ENCODE measurements around the gene TRIM46.
"Not testable (repeated sequence)": the region's sequence is repeated elsewhere in the genome, so short reads cannot be mapped to it uniquely, and the experiment has no call there.

The TRIM46 gene

GRCh38 chr1:155136748-155137147 lies 36.9 kb upstream of the TRIM46 start:
- POLR2A ChIA-PET = interaction anchor here (0.7 to 3.8 kb wide), 8 partner anchors 10 to 107 kb away, joined by 3 to 48 read pairs (median 5); partner anchors contain the start of genes EFNA1 and KRTCAP2
- no peak for DNase-seq (ENCODE audit: extremely low spot score)
- CTCF ChIA-PET = interaction anchor here (0.8 to 1.9 kb wide), 4 partner anchors 31 to 51 kb away, joined by 3 to 6 read pairs (median 3); partner anchors contain the start of gene KRTCAP2
- no peak for TF ChIP-seq SP1 (IDR thresholded peaks at IDR 0.05)
- TF ChIP-seq FOXK2 (IDR thresholded peaks at IDR 0.05) = no peak
- TF ChIP-seq HDGF (IDR thresholded peaks at IDR 0.05; ENCODE audit: borderline replicate concordance) = no peak
- TF ChIP-seq BHLHE40 (IDR thresholded peaks at IDR 0.05; ENCODE audit: borderline replicate concordance) = no peak
- TF ChIP-seq ARNT (IDR thresholded peaks at IDR 0.05) = no peak
- no peak for TF ChIP-seq PKNOX1 (IDR thresholded peaks at IDR 0.05)
- TF ChIP-seq FOXA1 (IDR thresholded peaks at IDR 0.05) = no peak
- TF ChIP-seq ELF4 (IDR thresholded peaks at IDR 0.05) = no peak
- TF ChIP-seq TARDBP (IDR thresholded peaks at IDR 0.05) = no peak
- TF ChIP-seq NFRKB (IDR thresholded peaks at IDR 0.05) = no peak
- TF ChIP-seq CTBP1 (IDR thresholded peaks at IDR 0.05; ENCODE audit: borderline replicate concordance) = no peak
- TF ChIP-seq SUZ12 (IDR thresholded peaks at IDR 0.05) = no peak
- TF ChIP-seq FOXM1 (IDR thresholded peaks at IDR 0.05; ENCODE audit: borderline replicate concordance) = no peak
- no peak for TF ChIP-seq LEF1 (IDR thresholded peaks at IDR 0.05; ENCODE audit: borderline replicate concordance)
- TF ChIP-seq L3MBTL2 (conservative IDR thresholded peaks at IDR 0.05) = no peak
- TF ChIP-seq ZNF384 (IDR thresholded peaks at IDR 0.05) = no peak

GRCh38 chr1:155137154-155137949 lies 36.3 kb upstream of the TRIM46 start:
- POLR2A ChIA-PET = interaction anchor here (0.7 to 3.8 kb wide), 8 partner anchors 10 to 107 kb away, joined by 3 to 48 read pairs (median 4); partner anchors contain the start of genes EFNA1 and KRTCAP2
- TF ChIP-seq TARDBP (IDR thresholded peaks at IDR 0.05) = no peak
- TF ChIP-seq BHLHE40 (IDR thresholded peaks at IDR 0.05; ENCODE audit: borderline replicate concordance) = no peak
- TF ChIP-seq FOXK2 (IDR thresholded peaks at IDR 0.05) = no peak
- no peak for TF ChIP-seq L3MBTL2 (conservative IDR thresholded peaks at IDR 0.05)
- no peak for TF ChIP-seq ELF4 (IDR thresholded peaks at IDR 0.05)
- CTCF ChIA-PET = interaction anchor here (0.8 to 1.9 kb wide), 4 partner anchors 30 to 52 kb away, joined by 3 to 6 read pairs (median 3); partner anchors contain the start of gene KRTCAP2
- DNase-seq (ENCODE audit: extremely low spot score) = no peak

- TF ChIP-seq L3MBTL2 (conservative IDR thresholded peaks at IDR 0.05) (0 out of 2 replicates have a peak, but pooled peaks have one; percentile 31), CTBP1 (IDR thresholded peaks at IDR 0.05; ENCODE audit: borderline replicate concordance) (no peak; the same call in 1 of the 2 replicates), SP1 (IDR thresholded peaks at IDR 0.05) (no peak), ELF4 (IDR thresholded peaks at IDR 0.05) (peak; percentile 61)
- CTCF ChIA-PET = interaction anchor here (1.0 to 1.3 kb wide), 2 partner anchors 49 to 79 kb away, joined by 3 to 7 read pairs; no protein-coding TSS in a partner anchor
- POLR2A ChIA-PET = interaction anchor here (0.7 to 1.7 kb wide), 12 partner anchors 10 to 59 kb away, joined by 3 to 16 read pairs (median 4); no protein-coding TSS in a partner anchor
- DNase-seq (ENCODE audit: extremely low spot score) = peak; percentile 88
These were observed 33.6 kb upstream of the TRIM46 start, which contains the start of gene DPM3 for GRCh38 chr1:155139895-155140629. Gene DPM3, minus strand, starts transcription at chr1:155140531. Its CDS starts 291 bp downstream, at chr1:155140240.

GRCh38 chr1:155140630-155140953 lies 33.1 kb upstream of the TRIM46 start:
- CTCF ChIA-PET = interaction anchor here (1.0 to 1.3 kb wide), 2 partner anchors 49 to 79 kb away, joined by 3 to 7 read pairs; no protein-coding TSS in a partner anchor
- TF ChIP-seq ZNF384 (IDR thresholded peaks at IDR 0.05) (0 out of 2 replicates have a peak, but pooled peaks have one; percentile 8), L3MBTL2 (conservative IDR thresholded peaks at IDR 0.05) (no peak; the same call in 1 of the 2 replicates)

GRCh38 chr1:155141749-155142148 lies 31.9 kb upstream of the TRIM46 start:
- POLR2A ChIA-PET = interaction anchor here (2.3 kb wide), 1 partner anchor 31 kb away, joined by 8 read pairs; the partner anchor contains the start of gene KRTCAP2
- TF ChIP-seq SP1 (IDR thresholded peaks at IDR 0.05) (no peak), NFRKB (IDR thresholded peaks at IDR 0.05) (no peak), BHLHE40 (IDR thresholded peaks at IDR 0.05; ENCODE audit: borderline replicate concordance) (no peak), ELF4 (IDR thresholded peaks at IDR 0.05) (no peak), L3MBTL2 (conservative IDR thresholded peaks at IDR 0.05) (no peak), SUZ12 (IDR thresholded peaks at IDR 0.05) (no peak), ZNF384 (IDR thresholded peaks at IDR 0.05) (no peak), ARNT (IDR thresholded peaks at IDR 0.05) (no peak), PKNOX1 (IDR thresholded peaks at IDR 0.05) (no peak), FOXA1 (IDR thresholded peaks at IDR 0.05) (no peak), TARDBP (IDR thresholded peaks at IDR 0.05) (no peak), FOXK2 (IDR thresholded peaks at IDR 0.05) (no peak), HDGF (IDR thresholded peaks at IDR 0.05; ENCODE audit: borderline replicate concordance) (no peak)
- CTCF ChIA-PET = interaction anchor here (0.7 kb wide), 1 partner anchor 31 kb away, joined by 3 read pairs; the partner anchor contains the start of gene KRTCAP2
- DNase-seq (ENCODE audit: extremely low spot score) = no peak

More at GRCh38 chr1:155140630-155140953, 33.1 kb upstream of the TRIM46 start:
- POLR2A ChIA-PET = interaction anchor here (1.0 to 1.7 kb wide), 11 partner anchors 10 to 60 kb away, joined by 3 to 16 read pairs (median 4); no protein-coding TSS in a partner anchor
- no peak for DNase-seq (ENCODE audit: extremely low spot score)

GRCh38 chr1:155145491-155145890 lies 28.2 kb upstream of the TRIM46 start:
- ChIA-PET POLR2A (interaction anchor here (0.5 to 1.9 kb wide), 3 partner anchors 10 to 33 kb away, joined by 3 to 8 read pairs (median 3); partner anchors contain the start of genes KRTCAP2 and SLC50A1), CTCF (interaction anchor here (0.6 to 1.0 kb wide), 4 partner anchors 22 to 667 kb away, joined by 3 read pairs; no protein-coding TSS in a partner anchor)
- TF ChIP-seq TARDBP (IDR thresholded peaks at IDR 0.05) (no peak), SUZ12 (IDR thresholded peaks at IDR 0.05) (no peak), ELF4 (IDR thresholded peaks at IDR 0.05) (no peak), FOXK2 (IDR thresholded peaks at IDR 0.05) (no peak), ARNT (IDR thresholded peaks at IDR 0.05) (no peak), SP1 (IDR thresholded peaks at IDR 0.05) (no peak)

GRCh38 chr1:155155996-155156643 lies 17.5 kb upstream of the TRIM46 start:
- POLR2A ChIA-PET; DNase-seq (ENCODE audit: extremely low spot score): not testable (repeated sequence)
- CTCF ChIA-PET = interaction anchor here (0.6 to 1.3 kb wide), 3 partner anchors 11 to 86 kb away, joined by 3 to 7 read pairs (median 3); partner anchors contain the start of gene KRTCAP2

More at GRCh38 chr1:155145491-155145890, 28.2 kb upstream of the TRIM46 start:
- no peak for DNase-seq (ENCODE audit: extremely low spot score)
